ENCODE data around the gene EFR3B. TPM values are rescaled to one million over a fixed set of nuclear protein-coding genes. Genes with fewer than 3 reads are reported as not detected.

Gene EFR3B
- total RNA-seq, 1 experiment from 2014 or later, result 7.0 TPM

- Histone ChIP-seq H3K27ac (ENCODE audit: insufficient read length, low read depth, low read length) (no peak overlapping the region), H4K20me1 (ENCODE audit: control insufficient read depth, insufficient read depth, insufficient read length) (no peaks in the 10 kb centered on the region), H3K23ac (ENCODE audit: insufficient read length, low read depth, low read length) (no peak overlapping the region), H2BK120ac (ENCODE audit: low read depth, low read length, poor library complexity, severe bottlenecking) (no peak overlapping the region), H3K9ac (ENCODE audit: extremely low read depth, insufficient read length, low read length) (no peak overlapping the region), H4K5ac (ENCODE audit: insufficient read length, low read depth, low read length) (no peak overlapping the region), H2AK5ac (ENCODE audit: insufficient read length, low read length) (no peak overlapping the region), H3K4ac (ENCODE audit: low read depth, low read length) (no peak overlapping the region), H3K79me1 (ENCODE audit: insufficient read depth, low read depth, low read length, poor library complexity, severe bottlenecking) (no peaks in the 10 kb centered on the region), H3K18ac (ENCODE audit: insufficient read length, low read depth, low read length) (no peak overlapping the region), H3T11ph (ENCODE audit: low read length) (no peak overlapping the region), H3K14ac (ENCODE audit: insufficient read depth, low read length) (no peak overlapping the region), H2BK15ac (ENCODE audit: low read depth, low read length) (no peak overlapping the region), H3K4me1 (ENCODE audit: insufficient read depth, low read length) (no peaks in the 10 kb centered on the region), H3K27me3 (ENCODE audit: insufficient read depth, low read length) (no peaks in the 10 kb centered on the region), H3K4me2 (ENCODE audit: insufficient read depth, insufficient read length, low read length) (no peak overlapping the region), H2BK20ac (ENCODE audit: low read depth, low read length, poor library complexity, severe bottlenecking) (no peak overlapping the region), H4K91ac (ENCODE audit: insufficient read length, low read depth, low read length) (no peak overlapping the region), H4K8ac (replicated peaks; ENCODE audit: insufficient read length, low read depth, low read length) (no peak overlapping the region), H3K9me3 (ENCODE audit: control insufficient read depth, low read depth, low read length) (no peaks in the 10 kb centered on the region), H2BK12ac (ENCODE audit: insufficient read length, low read depth, low read length) (no peak overlapping the region), H3K56ac (ENCODE audit: insufficient read length, low read depth, low read length) (no peak overlapping the region), H3K79me2 (ENCODE audit: insufficient read depth, low read length) (no peaks in the 10 kb centered on the region), H3K23me2 (ENCODE audit: insufficient read length, low read depth, low read length, poor library complexity, severe bottlenecking) (no peaks in the 10 kb centered on the region), H2BK5ac (ENCODE audit: insufficient read length, low read length) (no peak overlapping the region), H2AFZ (ENCODE audit: low read length) (no peak overlapping the region)
- Mint-ChIP-seq H3K9me3 (peaks cover 0 to 2% of the 10 kb centered on the region in 2 experiments; a peak in 1 of 5 replicates), H3K36me3 (ENCODE audit: insufficient read depth in 1 of 3, low read depth in 3 of 3) (peaks cover 0 to 4% (median 3%) of the 10 kb centered on the region in 3 experiments; a peak in 5 of 7 replicates), H3K27me3 (ENCODE audit: low read depth) (no peaks in the 10 kb centered on the region), H3K27ac (peak overlapping the region in 1 of 3 experiments; percentile 32; a peak in 1 of 7 replicates), H3K4me3 (no peak overlapping the region), H3K4me1 (peaks cover 8 to 17% of the 10 kb centered on the region in 2 experiments)
- no peak for TF ChIP-seq CTCF (conservative IDR thresholded peaks at IDR 0.05)
- DNase-seq, result no peak
- no CpG with 5 or more reads among the region's 8 CpGs for WGBS (ENCODE audit: extremely low coverage, insufficient read length, low lambda C conversion rate)
Measured at GRCh38 chr2:25071966-25072365, 30.1 kb downstream of the EFR3B start.
